ENCODE results near the gene FANCC.

FANCC gene

DNA sequence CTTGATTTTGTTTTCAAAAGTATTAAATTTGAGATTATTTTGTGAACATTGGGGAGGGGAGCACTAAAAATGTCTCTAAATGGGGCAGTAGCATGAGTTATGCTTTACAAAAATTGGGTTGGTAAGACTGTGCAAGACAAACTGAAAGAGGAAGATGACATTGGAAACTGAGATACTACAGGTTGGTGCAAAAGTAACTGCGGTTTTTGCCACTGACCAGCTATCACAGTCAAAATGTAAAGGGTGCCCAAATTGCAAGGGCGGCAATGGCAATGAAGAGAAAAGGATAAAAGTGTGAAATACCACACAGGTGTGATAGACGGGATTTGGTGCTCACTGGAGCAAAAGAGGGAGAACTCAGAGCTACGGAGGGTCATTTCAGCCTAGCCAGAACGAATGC lies 124.0 kb downstream of the FANCC start:
- no peak for DNase-seq (ENCODE audit: low read depth in 2 of 3, low spot score in 2 of 3)

DNA sequence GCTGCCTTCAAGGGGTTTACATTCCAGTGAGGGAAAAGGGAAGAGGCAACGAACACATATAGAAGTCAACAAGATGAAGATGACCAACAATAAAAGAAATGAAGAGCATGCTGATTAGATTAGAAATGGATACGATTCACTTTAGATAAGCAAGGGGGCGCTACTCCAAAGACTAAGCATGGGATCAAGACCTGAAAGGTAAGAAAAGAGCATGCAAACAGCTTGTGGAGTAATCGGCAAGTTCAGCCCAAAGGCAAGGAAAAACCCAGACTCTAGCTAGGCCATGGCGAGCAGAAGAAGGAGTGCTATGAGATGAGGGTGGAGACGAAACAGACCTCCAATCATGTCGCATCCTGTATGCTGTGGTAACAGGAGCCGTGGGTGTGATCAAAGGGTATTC lies 124.4 kb downstream of the FANCC start:
- DNase-seq (ENCODE audit: low read depth in 2 of 3, low spot score in 2 of 3): no peak

- no peak for DNase-seq (ENCODE audit: low read depth in 2 of 3, low spot score in 2 of 3)
Observed at GRCh38 chr9:95192631-95193030, 124.9 kb downstream of the FANCC start.

GRCh38 chr9:95190413-95190812 lies 127.1 kb downstream of the FANCC start:
- DNase-seq (ENCODE audit: low read depth in 2 of 3, low spot score in 2 of 3): no peak

GRCh38 chr9:95189251-95190098 lies 128.0 kb downstream of the FANCC start:
- DNase-seq (ENCODE audit: low read depth in 2 of 3, low spot score in 2 of 3): no peak

DNA sequence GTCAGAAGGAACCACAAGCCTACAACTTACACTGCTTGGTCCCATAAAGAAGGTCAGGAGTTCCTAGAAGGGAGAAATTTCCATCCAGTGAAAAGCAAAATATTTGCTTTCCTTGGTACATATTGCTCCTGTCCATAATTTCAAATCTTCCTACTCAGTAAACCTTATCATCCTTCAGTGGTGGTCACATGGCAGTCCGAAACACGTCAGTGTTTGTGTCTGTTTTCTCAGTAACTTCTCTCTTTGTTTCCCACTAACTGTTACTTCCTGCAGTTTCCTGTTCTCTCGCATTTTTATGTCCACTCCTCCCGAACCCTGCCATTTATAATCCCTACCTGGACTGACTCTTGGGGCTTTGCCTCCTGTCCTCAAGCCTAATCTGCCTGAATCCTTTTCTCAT lies 129.1 kb downstream of the FANCC start:
- no peak for DNase-seq (ENCODE audit: low read depth in 2 of 3, low spot score in 2 of 3)

DNA sequence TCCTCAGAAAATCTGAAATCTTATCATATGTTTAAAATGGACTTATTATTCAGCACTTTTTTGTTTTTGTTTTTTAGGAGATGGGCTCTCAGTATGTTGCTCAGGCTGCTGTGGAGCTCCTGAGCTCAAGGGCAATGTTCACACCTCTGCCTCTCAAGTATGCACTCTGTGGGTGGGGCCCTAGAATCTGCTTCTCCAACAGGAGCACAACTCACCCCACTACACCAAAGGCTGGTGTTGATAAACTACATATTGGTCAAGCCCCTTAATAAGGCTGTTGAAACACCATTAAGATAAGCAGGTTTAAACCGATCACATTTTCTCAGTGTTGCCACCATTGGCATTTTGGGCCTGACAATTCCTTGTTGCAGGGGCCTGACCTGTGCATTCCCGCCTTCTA lies 131.6 kb downstream of the FANCC start:
- no peak for DNase-seq (ENCODE audit: low read depth in 2 of 3, low spot score in 2 of 3)

- no peak for DNase-seq (ENCODE audit: low read depth in 2 of 3, low spot score in 2 of 3)
Observed at GRCh38 chr9:95182854-95183563, 134.5 kb downstream of the FANCC start.

GRCh38 chr9:95181835-95182234 lies 135.7 kb downstream of the FANCC start:
- DNase-seq (ENCODE audit: low read depth in 2 of 3, low spot score in 2 of 3): no peak

GRCh38 chr9:95181226-95181818 lies 136.2 kb downstream of the FANCC start:
- no peak for DNase-seq (ENCODE audit: low read depth in 2 of 3, low spot score in 2 of 3)

DNA sequence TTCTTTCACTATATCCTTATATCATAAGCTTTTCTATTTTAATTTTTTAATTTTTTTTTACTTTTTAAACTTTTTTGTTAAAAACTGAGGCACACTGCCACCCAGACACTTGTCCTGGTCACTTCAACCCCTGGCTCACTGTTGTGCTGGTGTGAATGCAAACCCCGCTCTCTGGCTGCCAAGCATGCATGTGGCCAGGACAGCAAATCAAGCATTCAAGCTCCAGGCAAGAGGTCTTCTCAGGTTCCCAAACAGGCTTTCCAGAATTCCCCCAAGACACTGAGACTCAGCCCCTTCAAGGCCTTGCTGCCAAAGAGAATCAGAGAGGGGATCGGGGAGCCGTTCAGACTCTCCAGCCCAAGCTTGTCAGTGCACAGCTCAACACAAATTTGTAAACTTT lies 139.9 kb downstream of the FANCC start:
- no peak for DNase-seq (ENCODE audit: low read depth in 2 of 3, low spot score in 2 of 3)

GRCh38 chr9:95176755-95177319 lies 140.7 kb downstream of the FANCC start:
- no peak for DNase-seq (ENCODE audit: low read depth in 2 of 3, low spot score in 2 of 3)

DNA sequence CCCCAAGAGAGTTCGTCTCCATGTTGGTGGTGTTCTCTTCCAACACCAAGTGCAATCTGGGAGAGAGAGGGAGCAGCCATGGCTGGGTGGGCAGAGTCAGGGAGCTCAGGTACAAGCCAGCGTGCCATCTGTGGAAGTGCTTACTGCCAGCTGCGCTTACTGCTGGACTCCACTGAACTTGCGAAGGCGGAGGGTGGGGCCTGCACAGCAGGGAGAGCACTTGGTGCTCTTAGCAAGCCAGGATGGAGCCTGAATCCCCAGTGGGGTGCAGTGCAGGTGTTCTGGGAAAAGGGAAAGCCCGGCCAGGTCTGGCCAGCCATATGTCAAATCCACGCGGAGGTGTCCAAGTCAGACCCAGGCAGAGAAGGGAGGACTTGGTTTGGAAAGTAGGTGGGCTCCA lies 142.0 kb downstream of the FANCC start:
- DNase-seq (ENCODE audit: low read depth in 2 of 3, low spot score in 2 of 3): no peak

GRCh38 chr9:95174038-95174437 lies 143.5 kb downstream of the FANCC start:
- no peak for DNase-seq (ENCODE audit: low read depth in 2 of 3, low spot score in 2 of 3)

GRCh38 chr9:95171596-95171995 lies 145.9 kb downstream of the FANCC start:
- no peak for DNase-seq (ENCODE audit: low read depth in 2 of 3, low spot score in 2 of 3)

DNA sequence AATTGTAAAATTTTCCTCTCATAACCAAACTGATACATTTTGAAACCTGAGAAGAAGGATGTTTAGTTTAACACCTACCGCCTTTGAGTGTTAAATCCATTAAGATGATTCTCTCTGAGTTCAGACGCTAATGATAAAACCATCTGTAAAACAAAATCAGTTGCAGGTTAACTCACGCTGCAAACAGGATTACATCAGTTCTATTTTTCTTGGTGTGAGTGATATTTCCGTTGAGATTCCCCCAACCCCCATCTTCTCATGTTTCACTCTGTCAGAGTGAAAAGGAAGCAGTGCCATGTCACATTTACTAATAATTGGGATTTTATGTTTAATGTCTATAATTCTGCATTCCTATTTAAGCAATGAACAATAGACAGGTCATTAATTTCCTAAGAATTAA lies 146.5 kb downstream of the FANCC start:
- DNase-seq (ENCODE audit: low read depth in 2 of 3, low spot score in 2 of 3): no peak

DNA sequence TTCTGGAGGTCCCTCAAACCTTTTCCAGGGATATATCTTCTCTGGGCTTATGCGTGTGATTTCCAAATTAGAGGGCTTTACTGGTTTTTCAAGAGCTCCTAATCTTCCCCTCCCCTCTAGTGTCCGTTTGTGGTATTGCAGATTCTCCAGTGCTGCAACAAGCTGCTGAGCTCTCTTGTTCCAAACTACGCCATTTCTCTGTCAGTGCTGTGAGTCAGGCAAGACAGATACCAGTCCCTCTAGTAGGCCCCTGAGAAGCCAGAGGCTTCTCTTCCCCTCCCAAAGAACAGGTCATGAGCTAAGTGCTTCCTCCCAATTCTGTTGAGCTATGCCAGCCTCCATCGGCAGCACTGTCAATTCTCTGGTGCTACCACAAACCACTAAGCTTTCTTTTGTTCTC lies 149.5 kb downstream of the FANCC start:
- DNase-seq (ENCODE audit: low read depth in 2 of 3, low spot score in 2 of 3): peak in 2 of 3 experiments; percentile 12 to 56

- DNase-seq (ENCODE audit: low read depth in 2 of 3, low spot score in 2 of 3): no peak
Observed at GRCh38 chr9:95165004-95165403, 152.5 kb downstream of the FANCC start.

DNA sequence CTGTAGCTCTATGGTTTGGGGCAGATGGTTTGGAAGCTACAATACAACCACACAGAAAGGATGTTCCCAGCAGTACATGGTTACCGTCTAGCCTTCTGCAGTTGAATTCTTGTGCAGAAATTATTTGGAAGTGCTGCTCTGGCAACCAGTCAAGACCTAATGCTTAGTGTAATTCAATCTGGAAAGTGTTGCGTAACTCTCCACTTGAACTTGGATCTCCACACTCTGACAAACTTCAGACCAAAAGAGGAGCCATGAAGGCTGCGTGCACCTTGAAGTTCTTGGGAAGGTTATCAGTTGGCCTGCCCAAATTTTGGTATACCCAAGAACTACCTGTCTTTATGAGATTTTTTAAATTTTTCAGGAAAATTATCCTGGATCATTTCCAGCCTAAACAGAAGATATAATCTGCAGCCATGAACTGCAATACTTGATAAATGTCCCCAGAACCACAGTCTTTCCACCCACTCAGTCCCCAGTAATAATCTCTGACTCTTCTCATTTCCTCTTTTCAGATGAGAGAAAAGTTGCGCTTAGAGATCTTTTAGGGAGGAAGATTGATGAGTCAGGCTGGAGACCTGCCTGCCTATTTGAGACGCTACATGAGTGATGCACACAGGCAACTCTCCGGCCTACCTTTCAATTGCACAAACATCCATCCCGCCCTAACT lies 159.9 kb downstream of the FANCC start:
- no peak for DNase-seq (ENCODE audit: low read depth in 2 of 3, low spot score in 2 of 3)

DNA sequence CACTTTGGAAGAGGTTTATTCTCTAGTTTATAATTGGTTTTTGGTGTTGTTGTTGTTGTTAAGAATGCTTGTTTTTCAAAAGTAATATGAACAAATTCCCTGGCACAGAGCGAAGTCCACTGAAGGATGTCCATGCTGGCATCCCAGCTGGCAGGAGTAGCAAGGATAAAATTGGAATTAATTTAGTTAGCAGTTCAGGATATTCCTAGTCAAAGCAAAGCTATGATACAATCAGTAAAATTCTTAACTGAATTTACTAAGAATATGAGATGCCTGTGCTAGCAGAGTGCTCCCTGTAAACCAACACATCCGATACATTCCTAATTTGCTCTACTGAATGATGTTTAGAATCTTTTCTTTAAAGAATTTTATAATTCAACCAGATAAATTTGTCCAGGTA lies 161.4 kb downstream of the FANCC start:
- no peak for DNase-seq (ENCODE audit: low read depth in 2 of 3, low spot score in 2 of 3)

DNA sequence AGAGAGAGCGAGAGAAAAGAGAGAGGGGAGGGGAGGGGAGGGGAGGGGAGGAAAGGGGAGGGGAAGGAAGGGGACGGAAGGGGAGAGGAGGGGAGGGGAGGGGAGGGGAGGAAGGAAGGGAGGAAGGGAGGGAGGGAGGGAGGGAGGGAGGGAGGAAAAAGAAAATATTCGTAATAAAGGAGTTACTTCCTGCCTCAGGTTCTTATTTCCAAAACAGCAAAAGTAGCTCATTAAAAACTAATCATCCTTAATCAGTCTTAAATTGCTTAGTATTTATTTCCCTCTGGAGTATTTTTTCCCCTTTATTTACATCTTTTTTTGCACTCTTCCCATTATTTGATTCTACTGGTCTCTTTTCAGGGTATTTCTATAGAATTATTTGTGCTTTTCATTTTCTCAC lies 162.3 kb downstream of the FANCC start:
- no peak for DNase-seq (ENCODE audit: low read depth in 2 of 3, low spot score in 2 of 3)
